ENCODE results near the gene LATS1. TPM values are rescaled to one million over a fixed set of nuclear protein-coding genes. Genes with fewer than 3 reads are reported as not detected.

LATS1 gene
- total and polyA plus RNA-seq, 10 of the 15 experiments (the other 5 are each of a cell fraction or from before 2014, with no cell fraction given) = 2.1 to 15.6 (median 11.0) TPM

DNA sequence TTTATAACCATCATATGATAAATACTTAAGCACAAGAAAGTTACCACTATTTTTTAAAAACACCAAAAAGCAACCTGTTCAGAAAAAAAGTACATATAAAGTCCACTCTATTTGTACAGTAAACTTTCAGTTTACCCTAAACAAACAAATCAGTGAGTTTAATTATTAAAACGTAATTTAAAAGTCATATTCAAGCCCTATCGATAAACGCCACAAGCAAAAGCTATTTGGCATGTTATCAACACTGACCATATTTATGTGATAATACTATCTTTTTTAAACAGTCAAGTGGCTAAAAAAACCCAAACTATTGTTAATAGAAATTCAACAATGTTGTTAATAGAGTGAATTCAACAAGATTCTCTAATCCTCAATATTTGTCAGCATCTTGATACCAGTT is 71.3 kb downstream of the LATS1 start:
- no TSS peak for BruUV-seq (replicated peaks)
- CTCF ChIA-PET = interaction anchor here (1.5 kb wide), 1 partner anchor 14 kb away, joined by 6 read pairs; no protein-coding TSS in a partner anchor
- in situ Hi-C loops (cut with MboI) (no loop called here), intact Hi-C loops (cut with micrococcal nuclease; ENCODE audit: unreplicated experiment) (no loop called here)
- 100% methylated on average over 3 of the region's 3 CpGs for whole genome bisulfite sequencing (ENCODE audit: insufficient coverage, insufficient replicate concordance, low lambda C conversion rate, missing lambda C conversion rate)
- POLR2A ChIA-PET = interaction anchor here (0.6 to 0.7 kb wide), 4 partner anchors 11 to 175 kb away, joined by 4 to 8 read pairs (median 6); no protein-coding TSS in a partner anchor
- TF ChIP-seq ZZZ3 (IDR thresholded peaks at IDR 0.05; ENCODE audit: control insufficient read depth, insufficient read length, low read depth) (no peak), ZNF384 (IDR thresholded peaks at IDR 0.05; ENCODE audit: borderline replicate concordance, low read depth, low read length) (no peak), POLR2AphosphoS5 (IDR thresholded peaks at IDR 0.05; ENCODE audit: low read length) (no peak), POLR2A (IDR thresholded peaks at IDR 0.05; ENCODE audit: low read depth, low read length) (no peak), ZSCAN29 (IDR thresholded peaks at IDR 0.05) (no peak), SMC3 (IDR thresholded peaks at IDR 0.05; ENCODE audit: borderline replicate concordance, low read length) (no peak)
- TF ChIP-seq, protein P1, sequence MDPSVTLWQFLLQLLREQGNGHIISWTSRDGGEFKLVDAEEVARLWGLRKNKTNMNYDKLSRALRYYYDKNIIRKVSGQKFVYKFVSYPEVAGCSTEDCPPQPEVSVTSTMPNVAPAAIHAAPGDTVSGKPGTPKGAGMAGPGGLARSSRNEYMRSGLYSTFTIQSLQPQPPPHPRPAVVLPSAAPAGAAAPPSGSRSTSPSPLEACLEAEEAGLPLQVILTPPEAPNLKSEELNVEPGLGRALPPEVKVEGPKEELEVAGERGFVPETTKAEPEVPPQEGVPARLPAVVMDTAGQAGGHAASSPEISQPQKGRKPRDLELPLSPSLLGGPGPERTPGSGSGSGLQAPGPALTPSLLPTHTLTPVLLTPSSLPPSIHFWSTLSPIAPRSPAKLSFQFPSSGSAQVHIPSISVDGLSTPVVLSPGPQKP (IDR thresholded peaks at IDR 0.05; ENCODE audit: low read depth, low read length) = no peak
- TF ChIP-seq, protein P2, sequence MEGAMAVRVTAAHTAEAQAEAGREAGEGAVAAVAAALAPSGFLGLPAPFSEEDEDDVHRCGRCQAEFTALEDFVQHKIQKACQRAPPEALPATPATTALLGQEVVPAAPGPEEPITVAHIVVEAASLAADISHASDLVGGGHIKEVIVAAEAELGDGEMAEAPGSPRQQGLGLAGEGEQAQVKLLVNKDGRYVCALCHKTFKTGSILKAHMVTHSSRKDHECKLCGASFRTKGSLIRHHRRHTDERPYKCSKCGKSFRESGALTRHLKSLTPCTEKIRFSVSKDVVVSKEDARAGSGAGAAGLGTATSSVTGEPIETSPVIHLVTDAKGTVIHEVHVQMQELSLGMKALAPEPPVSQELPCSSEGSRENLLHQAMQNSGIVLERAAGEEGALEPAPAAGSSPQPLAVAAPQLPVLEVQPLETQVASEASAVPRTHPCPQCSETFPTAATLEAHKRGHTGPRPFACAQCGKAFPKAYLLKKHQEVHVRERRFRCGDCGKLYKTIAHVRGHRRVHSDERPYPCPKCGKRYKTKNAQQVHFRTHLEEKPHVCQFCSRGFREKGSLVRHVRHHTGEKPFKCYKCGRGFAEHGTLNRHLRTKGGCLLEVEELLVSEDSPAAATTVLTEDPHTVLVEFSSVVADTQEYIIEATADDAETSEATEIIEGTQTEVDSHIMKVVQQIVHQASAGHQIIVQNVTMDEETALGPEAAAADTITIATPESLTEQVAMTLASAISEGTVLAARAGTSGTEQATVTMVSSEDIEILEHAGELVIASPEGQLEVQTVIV (IDR thresholded peaks at IDR 0.05; ENCODE audit: borderline replicate concordance, partially characterized antibody) = no peak
- H3K27ac ChIP-seq (ENCODE audit: control insufficient read depth, insufficient read depth) = no peak overlapping the region
- DNase-seq (ENCODE audit: low read depth, low spot score) (no peak), ATAC-seq (no peak), FAIRE-seq (no peak)
- no peak overlapping the region; the same call in 1 of the 2 replicates for H3K9ac ChIP-seq (ENCODE audit: control insufficient read depth, insufficient read depth, low read length)
- H3K79me2 ChIP-seq (ENCODE audit: control insufficient read depth, insufficient read depth, low read length) = peaks cover 53% of the 10 kb centered on the region
- SMC1A ChIA-PET (ENCODE audit: uncharacterized antibody, unreplicated experiment) = interaction anchor here (1.4 kb wide), 1 partner anchor 17 kb away, joined by 3 read pairs; no protein-coding TSS in a partner anchor
- H3K4me3 ChIP-seq = peak overlapping the region; percentile 75
- H3K36me3 ChIP-seq (ENCODE audit: control insufficient read depth in 2 of 2, insufficient read depth in 2 of 2, low read length in 1 of 2) = no peaks in the 10 kb centered on the region; a peak in 1 of 4 replicates
- peak overlapping the region; percentile 88; the same call in 1 of the 2 replicates for H3K4me2 ChIP-seq (ENCODE audit: control insufficient read depth, insufficient read depth)
- H3K27me3 ChIP-seq (replicated peaks in 1 of 2; ENCODE audit: control insufficient read depth in 2 of 2, insufficient read depth in 2 of 2, low read length in 1 of 2) = no peaks in the 10 kb centered on the region
- no peaks in the 10 kb centered on the region for H4K20me1 ChIP-seq (ENCODE audit: control insufficient read depth, insufficient read depth)
- no peaks in the 10 kb centered on the region; the same call in 2 of the 3 replicates for H3K9me3 ChIP-seq (replicated peaks; ENCODE audit: control insufficient read depth, insufficient read depth, low read length)
- H2AFZ ChIP-seq (ENCODE audit: control insufficient read depth, low read depth, low read length) = no peak overlapping the region
- H3K4me1 ChIP-seq (ENCODE audit: control insufficient read depth, insufficient read depth, low read length) = peaks cover 6% of the 10 kb centered on the region; the same call in 1 of the 2 replicates
- RAD21 ChIA-PET (ENCODE audit: unreplicated experiment) = interaction anchor here (1.3 to 1.7 kb wide), 2 partner anchors 72 to 80 kb away, joined by 6 to 8 read pairs; partner anchors contain the start of genes GINM1 and LATS1

Measured in GM12878 (cell line).